GM19193 (cell line): Measurements from ENCODE around the gene PPP1R3E.
A peak's percentile ranks its signal among the peaks of the same experiment; 100 is the strongest.

Experiments
- POLR2A ChIP-seq: IDR thresholded peaks from 4 replicates; pipeline ENCODE4 v1.6.1; 2011; ENCODE audit not compliant: insufficient read depth, insufficient read length; ENCODE audit errors: extremely low read depth

Gene PPP1R3E

GRCh38 chr14:23302290-23303225, at the start of gene PPP1R3E:
PPP1R3E (minus strand) TSS chr14:23302859; CDS start chr14:23302576, 283 bp downstream.
- peak; percentile 73 for TF ChIP-seq POLR2A

GRCh38 chr14:23351681-23352505, 49.2 kb upstream of the PPP1R3E start:
- no peak for TF ChIP-seq POLR2A

- no peak for TF ChIP-seq POLR2A
Measured at GRCh38 chr14:23349156-23349845, 46.6 kb upstream of the PPP1R3E start.

- no peak for TF ChIP-seq POLR2A
Measured at GRCh38 chr14:23348297-23348655, 45.6 kb upstream of the PPP1R3E start.

GRCh38 chr14:23347406-23348296, 45.0 kb upstream of the PPP1R3E start:
- TF ChIP-seq POLR2A, result no peak

- no peak for TF ChIP-seq POLR2A
Measured at GRCh38 chr14:23346693-23347405, 44.2 kb upstream of the PPP1R3E start.

- TF ChIP-seq POLR2A, result no peak
Measured at GRCh38 chr14:23345987-23346692, 43.5 kb upstream of the PPP1R3E start.

- TF ChIP-seq POLR2A, result no peak
Measured at GRCh38 chr14:23344481-23344880, 41.8 kb upstream of the PPP1R3E start.

GRCh38 chr14:23339506-23340268, 37.0 kb upstream of the PPP1R3E start:
- no peak for TF ChIP-seq POLR2A

GRCh38 chr14:23335623-23336022, 33.0 kb upstream of the PPP1R3E start:
- no peak for TF ChIP-seq POLR2A

GRCh38 chr14:23327947-23328744, 25.5 kb upstream of the PPP1R3E start:
- no peak for TF ChIP-seq POLR2A
